ENCODE data around the gene COL19A1.

DNA sequence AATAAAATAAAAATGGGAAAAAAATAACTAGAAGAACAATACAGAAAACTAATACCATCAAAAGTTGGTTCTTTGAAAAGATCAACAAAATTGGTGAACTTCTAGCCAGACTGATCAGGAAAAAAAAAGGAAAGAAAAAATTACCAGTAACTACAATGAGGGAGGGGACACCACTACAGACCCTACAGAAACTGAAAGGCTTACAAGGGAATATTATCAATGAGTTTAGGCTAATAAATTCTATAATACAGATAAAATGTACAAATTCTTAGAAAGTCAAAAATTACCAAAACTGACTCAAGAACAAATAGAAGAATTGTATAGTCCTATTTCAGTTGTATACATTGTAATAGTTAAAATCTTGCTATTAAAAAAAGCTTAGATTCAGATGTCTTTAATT, 141.8 kb downstream of the COL19A1 start:
- TF ChIP-seq EZH2 (IDR thresholded peaks at IDR 0.05; ENCODE audit: low read length): no peak
- TF ChIP-seq, protein P1, sequence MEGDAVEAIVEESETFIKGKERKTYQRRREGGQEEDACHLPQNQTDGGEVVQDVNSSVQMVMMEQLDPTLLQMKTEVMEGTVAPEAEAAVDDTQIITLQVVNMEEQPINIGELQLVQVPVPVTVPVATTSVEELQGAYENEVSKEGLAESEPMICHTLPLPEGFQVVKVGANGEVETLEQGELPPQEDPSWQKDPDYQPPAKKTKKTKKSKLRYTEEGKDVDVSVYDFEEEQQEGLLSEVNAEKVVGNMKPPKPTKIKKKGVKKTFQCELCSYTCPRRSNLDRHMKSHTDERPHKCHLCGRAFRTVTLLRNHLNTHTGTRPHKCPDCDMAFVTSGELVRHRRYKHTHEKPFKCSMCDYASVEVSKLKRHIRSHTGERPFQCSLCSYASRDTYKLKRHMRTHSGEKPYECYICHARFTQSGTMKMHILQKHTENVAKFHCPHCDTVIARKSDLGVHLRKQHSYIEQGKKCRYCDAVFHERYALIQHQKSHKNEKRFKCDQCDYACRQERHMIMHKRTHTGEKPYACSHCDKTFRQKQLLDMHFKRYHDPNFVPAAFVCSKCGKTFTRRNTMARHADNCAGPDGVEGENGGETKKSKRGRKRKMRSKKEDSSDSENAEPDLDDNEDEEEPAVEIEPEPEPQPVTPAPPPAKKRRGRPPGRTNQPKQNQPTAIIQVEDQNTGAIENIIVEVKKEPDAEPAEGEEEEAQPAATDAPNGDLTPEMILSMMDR (optimal IDR thresholded peaks at IDR 0.05 in 1 of 3, IDR thresholded peaks at IDR 0.05 in 1 of 3, conservative IDR thresholded peaks at IDR 0.05 in 1 of 3; ENCODE audit: extremely low read depth in 1 of 3, insufficient read depth in 2 of 3, low read length in 3 of 3): no peak

Data from keratinocyte (primary cell).